ENCODE results near the gene LSS. TPM values are rescaled to one million over a fixed set of nuclear protein-coding genes. Genes with fewer than 3 reads are reported as not detected.

Gene LSS
- total and polyA plus RNA-seq, 4 donors = 27.6 to 194 (median 89.3) TPM

DNA sequence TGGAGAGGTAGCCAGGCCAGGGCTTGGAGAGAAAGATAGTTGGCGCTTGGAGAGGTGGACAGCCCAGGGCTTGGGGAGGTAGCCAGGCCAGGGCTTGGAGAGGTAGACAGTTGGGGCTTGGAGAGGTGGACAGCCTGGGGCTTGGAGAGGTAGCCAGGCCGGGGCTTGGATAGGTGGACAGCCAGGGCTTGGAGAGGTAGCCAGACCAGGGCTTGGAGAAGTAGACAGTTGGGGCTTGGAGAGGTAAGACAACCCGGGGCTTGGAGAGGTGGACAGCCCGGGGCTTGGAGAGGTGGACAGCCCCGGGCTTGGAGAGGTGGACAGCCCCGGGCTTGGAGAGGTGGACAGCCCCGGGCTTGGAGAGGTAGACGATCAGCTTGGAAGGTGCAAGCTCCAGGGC lies 7.7 kb downstream of the LSS start:
- TF ChIP-seq CTCF (IDR thresholded peaks at IDR 0.05; ENCODE audit: low read depth, low read length, missing input control) = no peak
- TF ChIP-seq EGR1 (IDR thresholded peaks at IDR 0.05; ENCODE audit: low read depth in 2 of 2) = no peak
- TF ChIP-seq HNF4A (conservative IDR thresholded peaks at IDR 0.05) = no peak
- TF ChIP-seq GABPA (IDR thresholded peaks at IDR 0.05 in 1 of 2, conservative IDR thresholded peaks at IDR 0.05 in 1 of 2) = no peak
- no peak for TF ChIP-seq MAX (IDR thresholded peaks at IDR 0.05)
- no peak for TF ChIP-seq YY1 (IDR thresholded peaks at IDR 0.05)
- TF ChIP-seq RAD21 (IDR thresholded peaks at IDR 0.05) = no peak
- no peak for TF ChIP-seq SP1 (IDR thresholded peaks at IDR 0.05)
- no peak for TF ChIP-seq RXRA (IDR thresholded peaks at IDR 0.05)
- no peak for TF ChIP-seq FOXA2 (IDR thresholded peaks at IDR 0.05)
- TF ChIP-seq, protein P1, sequence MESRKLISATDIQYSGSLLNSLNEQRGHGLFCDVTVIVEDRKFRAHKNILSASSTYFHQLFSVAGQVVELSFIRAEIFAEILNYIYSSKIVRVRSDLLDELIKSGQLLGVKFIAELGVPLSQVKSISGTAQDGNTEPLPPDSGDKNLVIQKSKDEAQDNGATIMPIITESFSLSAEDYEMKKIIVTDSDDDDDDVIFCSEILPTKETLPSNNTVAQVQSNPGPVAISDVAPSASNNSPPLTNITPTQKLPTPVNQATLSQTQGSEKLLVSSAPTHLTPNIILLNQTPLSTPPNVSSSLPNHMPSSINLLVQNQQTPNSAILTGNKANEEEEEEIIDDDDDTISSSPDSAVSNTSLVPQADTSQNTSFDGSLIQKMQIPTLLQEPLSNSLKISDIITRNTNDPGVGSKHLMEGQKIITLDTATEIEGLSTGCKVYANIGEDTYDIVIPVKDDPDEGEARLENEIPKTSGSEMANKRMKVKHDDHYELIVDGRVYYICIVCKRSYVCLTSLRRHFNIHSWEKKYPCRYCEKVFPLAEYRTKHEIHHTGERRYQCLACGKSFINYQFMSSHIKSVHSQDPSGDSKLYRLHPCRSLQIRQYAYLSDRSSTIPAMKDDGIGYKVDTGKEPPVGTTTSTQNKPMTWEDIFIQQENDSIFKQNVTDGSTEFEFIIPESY (IDR thresholded peaks at IDR 0.05) = no peak
- no peak for TF ChIP-seq HNF4G (IDR thresholded peaks at IDR 0.05)
- TF ChIP-seq JUND (IDR thresholded peaks at IDR 0.05) = no peak
- peaks cover 3 to 39% (median 24%) of the 10 kb centered on the region in 4 donors for H3K36me3 ChIP-seq (ENCODE audit: control insufficient read depth in 4 of 4, insufficient read depth in 3 of 4, low read depth in 1 of 4, low read length in 3 of 4)

GRCh38 chr21:46220275-46220810 lies 8.2 kb downstream of the LSS start:
- H3K36me3 ChIP-seq (ENCODE audit: control insufficient read depth in 4 of 4, insufficient read depth in 3 of 4, low read depth in 1 of 4, low read length in 3 of 4) = peaks cover 3 to 44% (median 27%) of the 10 kb centered on the region in 4 donors
- no peaks in the 10 kb centered on the region for H3K9me3 ChIP-seq (ENCODE audit: control insufficient read depth in 4 of 4, low read length in 3 of 4)
- no peak for DNase-seq (ENCODE audit: low spot score)
- H3K4me3 ChIP-seq (ENCODE audit: low read depth in 1 of 3, low read length in 3 of 3) = no peak overlapping the region
- TF ChIP-seq, protein P1 (IDR thresholded peaks at IDR 0.05) = no peak
- TF ChIP-seq EGR1 (IDR thresholded peaks at IDR 0.05; ENCODE audit: low read depth in 2 of 2) = no peak
- no peak for TF ChIP-seq HNF4A (conservative IDR thresholded peaks at IDR 0.05)
- no peak for TF ChIP-seq HNF4G (IDR thresholded peaks at IDR 0.05)
- no peak for TF ChIP-seq JUND (IDR thresholded peaks at IDR 0.05)
- no peak for TF ChIP-seq RXRA (IDR thresholded peaks at IDR 0.05)
- no peak for TF ChIP-seq NR2F2 (IDR thresholded peaks at IDR 0.05)
- TF ChIP-seq, protein P2, sequence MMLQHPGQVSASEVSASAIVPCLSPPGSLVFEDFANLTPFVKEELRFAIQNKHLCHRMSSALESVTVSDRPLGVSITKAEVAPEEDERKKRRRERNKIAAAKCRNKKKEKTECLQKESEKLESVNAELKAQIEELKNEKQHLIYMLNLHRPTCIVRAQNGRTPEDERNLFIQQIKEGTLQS (IDR thresholded peaks at IDR 0.05) = no peak
- TF ChIP-seq TAF1 (conservative IDR thresholded peaks at IDR 0.05) = no peak
- TF ChIP-seq YY1 (IDR thresholded peaks at IDR 0.05) = no peak
- TF ChIP-seq SP1 (IDR thresholded peaks at IDR 0.05) = no peak
- H3K27me3 ChIP-seq (ENCODE audit: control insufficient read depth in 4 of 4, insufficient read depth in 4 of 4, low read length in 3 of 4) = no peaks in the 10 kb centered on the region
- no peak overlapping the region for H3K9ac ChIP-seq (ENCODE audit: low read depth in 1 of 2, low read length in 2 of 2)
- WGBS = 95% methylated on average over 13 of the region's 13 CpGs
- peaks cover 0 to 10% (median 4%) of the 10 kb centered on the region in 4 donors for H3K4me1 ChIP-seq (ENCODE audit: control insufficient read depth in 4 of 4, insufficient read depth in 4 of 4, low read length in 3 of 4)
- no peak overlapping the region for H3K27ac ChIP-seq (ENCODE audit: low read depth in 1 of 2, low read length in 2 of 2)

More for the DNA sequence above, 7.7 kb downstream of the LSS start:
- no peaks in the 10 kb centered on the region for H3K27me3 ChIP-seq (ENCODE audit: control insufficient read depth in 4 of 4, insufficient read depth in 4 of 4, low read length in 3 of 4)
- H3K9me3 ChIP-seq (ENCODE audit: control insufficient read depth in 4 of 4, low read length in 3 of 4) = no peaks in the 10 kb centered on the region
- H3K27ac ChIP-seq (ENCODE audit: low read depth in 1 of 2, low read length in 2 of 2) = no peak overlapping the region
- H3K9ac ChIP-seq (ENCODE audit: low read depth in 1 of 2, low read length in 2 of 2) = no peak overlapping the region
- DNase-seq (ENCODE audit: low spot score) = no peak
- H3K4me3 ChIP-seq (ENCODE audit: low read depth in 1 of 3, low read length in 3 of 3) = no peak overlapping the region
- H3K4me1 ChIP-seq (ENCODE audit: control insufficient read depth in 4 of 4, insufficient read depth in 4 of 4, low read length in 3 of 4) = peaks cover 0 to 14% (median 6%) of the 10 kb centered on the region in 4 donors
- 95% methylated on average over 8 of the region's 8 CpGs for WGBS
